GM23338 (cell line): ENCODE data around the gene MTCL3.

Experiments
- ATAC-seq: fragments of 200-7000 bp; cut with Tn5 transposase; 3 replicates; pipeline ENCODE4 v1.9.1; 2020
- DNase-seq: peaks from one replicate; pipeline ENCODE4 v3.0.0-alpha.2; 2015; ENCODE audit warnings: low spot score
- H2AFZ ChIP-seq: fragments of 200-600 bp; sonication (generic); 2 replicates; pipeline ENCODE4 v1.8.0; 2016; ENCODE audit warnings: antibody characterized with exemption, mild to moderate bottlenecking, moderate library complexity
- H3F3A ChIP-seq: fragments of 200-600 bp; sonication (generic); replicated peaks from 2 replicates; pipeline ENCODE4 v1.8.0; 2017; ENCODE audit warnings: antibody characterized with exemption, mixed run types, low read depth
- H3K27ac ChIP-seq: fragments of 200-600 bp; sonication (generic); 2 replicates; pipeline ENCODE4 v1.6.1; 2016; ENCODE audit warnings: low read depth
- H3K27me3 ChIP-seq: fragments of 200-600 bp; sonication (generic); 2 replicates; pipeline ENCODE4 v1.8.0; 2016; ENCODE audit warnings: mild to moderate bottlenecking, mixed run types, moderate library complexity; ENCODE audit not compliant: insufficient read depth
- H3K36me3 ChIP-seq: fragments of 200-600 bp; sonication (generic); 2 replicates; pipeline ENCODE4 v1.8.0; 2016; ENCODE audit warnings: mild to moderate bottlenecking; ENCODE audit not compliant: insufficient read depth
- H3K4me1 ChIP-seq: fragments of 200-600 bp; sonication (generic); 2 replicates; pipeline ENCODE4 v1.8.0; 2016; ENCODE audit warnings: mild to moderate bottlenecking, moderate library complexity; ENCODE audit not compliant: insufficient read depth
- H3K4me2 ChIP-seq: fragments of 200-600 bp; sonication (generic); 2 replicates; pipeline ENCODE4 v1.7.1; 2017; ENCODE audit warnings: mixed run types
- H3K4me3 ChIP-seq: fragments of 200-600 bp; sonication (generic); 2 replicates; pipeline ENCODE4 v1.6.1; 2016; ENCODE audit warnings: mixed run types
- H3K79me2 ChIP-seq: fragments of 200-600 bp; sonication (generic); replicated peaks from 2 replicates; pipeline ENCODE4 v1.8.0; 2017; ENCODE audit warnings: mild to moderate bottlenecking; ENCODE audit not compliant: insufficient read depth
- H3K9me2 ChIP-seq: fragments of 200-600 bp; sonication (generic); 2 replicates; pipeline ENCODE4 v1.8.0; 2017; ENCODE audit not compliant: insufficient read depth
- H4K20me1 ChIP-seq: fragments of 200-600 bp; sonication (generic); replicated peaks from 2 replicates; pipeline ENCODE4 v1.8.0; 2017; ENCODE audit warnings: mild to moderate bottlenecking; ENCODE audit not compliant: insufficient read depth
- H3K27ac Mint-ChIP-seq: 2 replicates; pipeline ENCODE4 v1.8.0; 2020; ENCODE audit warnings: inconsistent platforms, mild to moderate bottlenecking, moderate library complexity, mixed read lengths
- H3K27me3 Mint-ChIP-seq: 3 replicates; pipeline ENCODE4 v1.8.0; 2022; ENCODE audit warnings: low read depth, mild to moderate bottlenecking, moderate library complexity, mixed read lengths, inconsistent platforms; ENCODE audit not compliant: insufficient read depth, poor library complexity
- H3K36me3 Mint-ChIP-seq: 3 replicates; pipeline ENCODE4 v1.8.0; 2021; ENCODE audit warnings: low read depth, mild to moderate bottlenecking, inconsistent platforms, moderate library complexity, mixed read lengths
- H3K4me1 Mint-ChIP-seq: 3 replicates; pipeline ENCODE4 v1.8.0; 2020; ENCODE audit warnings: mild to moderate bottlenecking, inconsistent platforms, mixed read lengths
- H3K4me3 Mint-ChIP-seq: 3 replicates; pipeline ENCODE4 v1.8.0; 2021; ENCODE audit warnings: moderate library complexity, mild to moderate bottlenecking, inconsistent platforms, mixed read lengths
- H3K9me3 Mint-ChIP-seq: 3 replicates; pipeline ENCODE4 v1.8.0; 2020; ENCODE audit warnings: moderate library complexity, mild to moderate bottlenecking, inconsistent platforms, mixed read lengths
- CTCF ChIP-seq, 2 experiments: fragments of 200-600 bp in 1 of 2; sonication (generic) in 1 of 2; conservative IDR thresholded peaks; 2 replicates each; pipeline versions ENCODE4 v1.5.1 to v1.6.1; 2016 to 2017; ENCODE audit warnings: antibody characterized with exemption in 2 of 2, low read depth in 2 of 2, mild to moderate bottlenecking in 2 of 2, moderate library complexity in 1 of 2
- EZH2 ChIP-seq: fragments of 200-600 bp; sonication (generic); IDR thresholded peaks from one replicate; pipeline ENCODE4 v1.8.0; 2017; ENCODE audit warnings: antibody characterized with exemption, mild to moderate bottlenecking, low read depth; ENCODE audit not compliant: unreplicated experiment
- EZH2phosphoT487 ChIP-seq: fragments of 200-600 bp; sonication (generic); IDR thresholded peaks from one replicate; pipeline ENCODE4 v1.8.1; 2018; ENCODE audit warnings: antibody characterized with exemption; ENCODE audit not compliant: unreplicated experiment
- JUNB ChIP-seq: IDR thresholded peaks from one replicate; pipeline ENCODE4 v1.6.1; 2016; ENCODE audit warnings: antibody characterized with exemption; ENCODE audit not compliant: unreplicated experiment
- NANOG ChIP-seq: IDR thresholded peaks from 2 replicates; pipeline ENCODE4 v1.6.1; 2016; ENCODE audit warnings: antibody characterized with exemption, borderline replicate concordance
- POLR2AphosphoS5 ChIP-seq: IDR thresholded peaks from 2 replicates; pipeline ENCODE4 v1.6.1; 2016; ENCODE audit warnings: antibody characterized with exemption, low read depth
- STAT1 ChIP-seq: IDR thresholded peaks from one replicate; pipeline ENCODE4 v1.6.1; 2016; ENCODE audit warnings: antibody characterized with exemption; ENCODE audit not compliant: unreplicated experiment
- ZNF114 ChIP-seq: fragments of 250-450 bp; sonication (Bioruptor Pico); IDR thresholded peaks from 2 replicates; pipeline ENCODE4 v1.5.0; 2020; ENCODE audit warnings: mild to moderate bottlenecking, moderate library complexity
- ZNF331 ChIP-seq: fragments of 250-450 bp; sonication (Bioruptor Pico); IDR thresholded peaks from 2 replicates; pipeline ENCODE4 v1.5.0; 2020; ENCODE audit warnings: low read depth, mild to moderate bottlenecking, moderate library complexity
- TF ChIP-seq, protein P1 (sequence below): IDR thresholded peaks from 2 replicates; pipeline ENCODE4 v1.6.1; 2016; ENCODE audit warnings: antibody characterized with exemption
- TF ChIP-seq, protein P2 (sequence below): fragments of 250-450 bp; sonication (Bioruptor Pico); IDR thresholded peaks from 2 replicates; pipeline ENCODE4 v1.5.0; 2020; ENCODE audit warnings: mild to moderate bottlenecking, moderate library complexity

Gene MTCL3

DNA sequence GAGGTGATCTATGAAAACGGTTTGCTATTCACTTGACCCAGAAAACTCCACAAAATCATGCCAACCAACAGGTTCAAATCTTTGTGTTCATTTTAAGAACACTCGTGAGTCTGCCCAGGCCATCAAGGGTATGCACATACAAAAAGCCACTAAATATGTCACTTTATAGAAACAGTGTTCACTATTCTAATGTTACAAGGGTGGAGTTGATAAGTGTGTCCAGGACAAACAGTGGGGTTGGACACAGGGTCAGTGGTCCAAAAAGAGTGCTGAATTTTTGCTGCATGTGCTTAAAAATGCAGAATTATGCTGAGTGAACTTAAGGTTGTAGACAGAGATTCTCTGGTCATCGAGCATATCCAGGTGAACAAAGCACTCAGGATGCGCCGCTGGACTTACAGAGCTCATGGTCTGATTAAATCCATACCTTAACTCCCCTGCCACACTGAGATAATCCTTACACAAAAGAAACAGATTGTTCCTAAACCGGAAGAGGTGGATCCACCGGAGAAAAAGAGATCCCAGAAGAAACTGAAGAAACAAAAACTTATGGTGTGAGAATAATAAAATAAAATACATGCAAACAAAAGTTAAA, 83.4 kb downstream of the MTCL3 start:
- Histone ChIP-seq H3K27ac (no peak overlapping the region), H2AFZ (no peak overlapping the region), H3K4me3 (no peak overlapping the region), H3K9me2 (no peaks in the 10 kb centered on the region), H4K20me1 (no peaks in the 10 kb centered on the region), H3K4me2 (no peak overlapping the region), H3K4me1 (no peaks in the 10 kb centered on the region), H3F3A (no peaks in the 10 kb centered on the region), H3K36me3 (no peaks in the 10 kb centered on the region), H3K79me2 (no peaks in the 10 kb centered on the region), H3K27me3 (no peaks in the 10 kb centered on the region)
- no peak for DNase-seq
- Mint-ChIP-seq H3K9me3 (no peaks in the 10 kb centered on the region), H3K36me3 (no peaks in the 10 kb centered on the region), H3K4me3 (no peak overlapping the region), H3K27me3 (peaks cover 5% of the 10 kb centered on the region), H3K27ac (no peak overlapping the region), H3K4me1 (no peaks in the 10 kb centered on the region)
- no peak for ATAC-seq
- TF ChIP-seq, protein P1, sequence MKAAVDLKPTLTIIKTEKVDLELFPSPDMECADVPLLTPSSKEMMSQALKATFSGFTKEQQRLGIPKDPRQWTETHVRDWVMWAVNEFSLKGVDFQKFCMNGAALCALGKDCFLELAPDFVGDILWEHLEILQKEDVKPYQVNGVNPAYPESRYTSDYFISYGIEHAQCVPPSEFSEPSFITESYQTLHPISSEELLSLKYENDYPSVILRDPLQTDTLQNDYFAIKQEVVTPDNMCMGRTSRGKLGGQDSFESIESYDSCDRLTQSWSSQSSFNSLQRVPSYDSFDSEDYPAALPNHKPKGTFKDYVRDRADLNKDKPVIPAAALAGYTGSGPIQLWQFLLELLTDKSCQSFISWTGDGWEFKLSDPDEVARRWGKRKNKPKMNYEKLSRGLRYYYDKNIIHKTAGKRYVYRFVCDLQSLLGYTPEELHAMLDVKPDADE, result no peak
- TF ChIP-seq EZH2phosphoT487 (no peak), ZNF114 (CRISPR knock-in tag) (no peak), JUNB (no peak)

GRCh38 chr6:127434651-127435050, 84.5 kb downstream of the MTCL3 start:
- H3K36me3 Mint-ChIP-seq, result no peaks in the 10 kb centered on the region
- H3K4me2 ChIP-seq, result no peak overlapping the region
- no peaks in the 10 kb centered on the region for H3K4me1 Mint-ChIP-seq
- no peaks in the 10 kb centered on the region for H3K9me2 ChIP-seq
- DNase-seq, result no peak
- H3K4me3 Mint-ChIP-seq, result no peak overlapping the region
- no peaks in the 10 kb centered on the region for H3K27me3 ChIP-seq
- no peaks in the 10 kb centered on the region for H3K79me2 ChIP-seq
- peaks cover 5% of the 10 kb centered on the region for H3K27me3 Mint-ChIP-seq
- H3K27ac ChIP-seq, result no peak overlapping the region
- ATAC-seq, result no peak
- no peak overlapping the region for H3K27ac Mint-ChIP-seq
- no peak overlapping the region for H2AFZ ChIP-seq
- no peaks in the 10 kb centered on the region for H3K4me1 ChIP-seq
- H3K4me3 ChIP-seq, result no peak overlapping the region
- no peaks in the 10 kb centered on the region for H3F3A ChIP-seq
- H3K36me3 ChIP-seq, result no peaks in the 10 kb centered on the region
- H3K9me3 Mint-ChIP-seq, result peaks cover 5% of the 10 kb centered on the region; the same call in 1 of the 3 replicates
- no peaks in the 10 kb centered on the region for H4K20me1 ChIP-seq
- TF ChIP-seq CTCF (conservative IDR thresholded peaks at IDR 0.05; ENCODE audit: low read depth in 2 of 2) (no peak), ZNF331 (CRISPR knock-in tag) (no peak), ZNF114 (CRISPR knock-in tag) (no peak), POLR2AphosphoS5 (no peak), STAT1 (no peak), JUNB (no peak), EZH2 (no peak), NANOG (no peak)
- TF ChIP-seq, protein P1, result no peak
- TF ChIP-seq, protein P2, sequence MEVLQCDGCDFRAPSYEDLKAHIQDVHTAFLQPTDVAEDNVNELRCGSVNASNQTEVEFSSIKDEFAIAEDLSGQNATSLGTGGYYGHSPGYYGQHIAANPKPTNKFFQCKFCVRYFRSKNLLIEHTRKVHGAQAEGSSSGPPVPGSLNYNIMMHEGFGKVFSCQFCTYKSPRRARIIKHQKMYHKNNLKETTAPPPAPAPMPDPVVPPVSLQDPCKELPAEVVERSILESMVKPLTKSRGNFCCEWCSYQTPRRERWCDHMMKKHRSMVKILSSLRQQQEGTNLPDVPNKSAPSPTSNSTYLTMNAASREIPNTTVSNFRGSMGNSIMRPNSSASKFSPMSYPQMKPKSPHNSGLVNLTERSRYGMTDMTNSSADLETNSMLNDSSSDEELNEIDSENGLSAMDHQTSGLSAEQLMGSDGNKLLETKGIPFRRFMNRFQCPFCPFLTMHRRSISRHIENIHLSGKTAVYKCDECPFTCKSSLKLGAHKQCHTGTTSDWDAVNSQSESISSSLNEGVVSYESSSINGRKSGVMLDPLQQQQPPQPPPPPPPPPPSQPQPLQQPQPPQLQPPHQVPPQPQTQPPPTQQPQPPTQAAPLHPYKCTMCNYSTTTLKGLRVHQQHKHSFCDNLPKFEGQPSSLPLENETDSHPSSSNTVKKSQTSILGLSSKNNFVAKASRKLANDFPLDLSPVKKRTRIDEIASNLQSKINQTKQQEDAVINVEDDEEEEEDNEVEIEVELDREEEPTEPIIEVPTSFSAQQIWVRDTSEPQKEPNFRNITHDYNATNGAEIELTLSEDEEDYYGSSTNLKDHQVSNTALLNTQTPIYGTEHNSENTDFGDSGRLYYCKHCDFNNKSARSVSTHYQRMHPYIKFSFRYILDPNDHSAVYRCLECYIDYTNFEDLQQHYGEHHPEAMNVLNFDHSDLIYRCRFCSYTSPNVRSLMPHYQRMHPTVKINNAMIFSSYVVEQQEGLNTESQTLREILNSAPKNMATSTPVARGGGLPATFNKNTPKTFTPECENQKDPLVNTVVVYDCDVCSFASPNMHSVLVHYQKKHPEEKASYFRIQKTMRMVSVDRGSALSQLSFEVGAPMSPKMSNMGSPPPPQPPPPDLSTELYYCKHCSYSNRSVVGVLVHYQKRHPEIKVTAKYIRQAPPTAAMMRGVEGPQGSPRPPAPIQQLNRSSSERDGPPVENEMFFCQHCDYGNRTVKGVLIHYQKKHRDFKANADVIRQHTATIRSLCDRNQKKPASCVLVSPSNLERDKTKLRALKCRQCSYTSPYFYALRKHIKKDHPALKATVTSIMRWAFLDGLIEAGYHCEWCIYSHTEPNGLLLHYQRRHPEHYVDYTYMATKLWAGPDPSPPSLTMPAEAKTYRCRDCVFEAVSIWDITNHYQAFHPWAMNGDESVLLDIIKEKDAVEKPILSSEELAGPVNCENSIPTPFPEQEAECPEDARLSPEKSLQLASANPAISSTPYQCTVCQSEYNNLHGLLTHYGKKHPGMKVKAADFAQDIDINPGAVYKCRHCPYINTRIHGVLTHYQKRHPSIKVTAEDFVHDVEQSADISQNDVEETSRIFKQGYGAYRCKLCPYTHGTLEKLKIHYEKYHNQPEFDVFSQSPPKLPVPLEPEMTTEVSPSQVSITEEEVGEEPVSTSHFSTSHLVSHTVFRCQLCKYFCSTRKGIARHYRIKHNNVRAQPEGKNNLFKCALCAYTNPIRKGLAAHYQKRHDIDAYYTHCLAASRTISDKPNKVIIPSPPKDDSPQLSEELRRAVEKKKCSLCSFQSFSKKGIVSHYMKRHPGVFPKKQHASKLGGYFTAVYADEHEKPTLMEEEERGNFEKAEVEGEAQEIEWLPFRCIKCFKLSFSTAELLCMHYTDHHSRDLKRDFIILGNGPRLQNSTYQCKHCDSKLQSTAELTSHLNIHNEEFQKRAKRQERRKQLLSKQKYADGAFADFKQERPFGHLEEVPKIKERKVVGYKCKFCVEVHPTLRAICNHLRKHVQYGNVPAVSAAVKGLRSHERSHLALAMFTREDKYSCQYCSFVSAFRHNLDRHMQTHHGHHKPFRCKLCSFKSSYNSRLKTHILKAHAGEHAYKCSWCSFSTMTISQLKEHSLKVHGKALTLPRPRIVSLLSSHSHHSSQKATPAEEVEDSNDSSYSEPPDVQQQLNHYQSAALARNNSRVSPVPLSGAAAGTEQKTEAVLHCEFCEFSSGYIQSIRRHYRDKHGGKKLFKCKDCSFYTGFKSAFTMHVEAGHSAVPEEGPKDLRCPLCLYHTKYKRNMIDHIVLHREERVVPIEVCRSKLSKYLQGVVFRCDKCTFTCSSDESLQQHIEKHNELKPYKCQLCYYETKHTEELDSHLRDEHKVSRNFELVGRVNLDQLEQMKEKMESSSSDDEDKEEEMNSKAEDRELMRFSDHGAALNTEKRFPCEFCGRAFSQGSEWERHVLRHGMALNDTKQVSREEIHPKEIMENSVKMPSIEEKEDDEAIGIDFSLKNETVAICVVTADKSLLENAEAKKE (CRISPR knock-in tag), result no peak
